ENCODE data around the gene ZSWIM5.
A peak's percentile ranks its signal among the peaks of the same experiment; 100 is the strongest.
"Not testable (repeated sequence)": the region's sequence is repeated elsewhere in the genome, so short reads cannot be mapped to it uniquely, and the experiment has no call there.

ZSWIM5 gene

DNA sequence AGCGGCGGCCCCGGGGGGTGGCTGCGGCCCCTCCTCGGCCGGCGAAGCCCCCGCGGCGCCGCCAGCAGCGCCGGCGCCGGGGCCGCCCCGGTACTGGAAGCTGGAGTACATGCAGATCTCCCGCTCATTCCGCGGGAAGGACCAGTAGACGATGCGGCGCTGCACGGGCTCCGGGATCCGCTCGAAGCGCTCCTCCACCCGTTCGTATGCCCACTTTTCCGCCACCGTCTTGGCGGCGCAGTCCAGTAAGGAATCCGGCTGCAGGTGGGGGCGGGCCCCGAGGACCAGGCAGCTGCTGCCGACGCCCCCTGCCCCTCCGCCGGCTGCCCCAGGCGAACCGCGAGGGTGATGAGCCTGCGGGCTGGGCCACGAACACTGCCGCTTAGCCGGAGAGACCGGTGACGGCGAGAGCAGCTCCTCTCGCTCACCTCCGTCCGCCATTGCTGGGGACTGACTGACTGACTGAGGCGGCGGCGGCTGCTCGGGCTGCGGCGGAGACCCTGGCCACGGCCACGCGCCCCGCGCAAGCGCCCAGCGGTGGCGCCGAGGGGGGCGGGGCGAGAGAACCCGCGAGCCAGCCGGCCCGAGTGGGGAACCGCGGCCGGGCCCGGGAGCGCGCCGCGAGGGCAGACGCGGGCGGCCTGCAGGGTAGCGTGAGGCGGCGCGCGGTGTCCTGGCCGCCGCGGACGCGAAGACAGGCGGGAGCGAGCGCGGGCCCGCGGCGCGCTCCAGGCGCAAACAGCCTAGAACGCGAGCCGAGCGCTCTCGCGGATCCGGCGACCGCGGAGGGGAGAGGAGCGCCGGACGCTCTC is at the start of gene ZSWIM5:
Gene ZSWIM5, minus strand, starts transcription at position 696 of the 812 bp plus-strand sequence. Its CDS starts 255 bp downstream, at position 441.
- TF ChIP-seq, protein P1, sequence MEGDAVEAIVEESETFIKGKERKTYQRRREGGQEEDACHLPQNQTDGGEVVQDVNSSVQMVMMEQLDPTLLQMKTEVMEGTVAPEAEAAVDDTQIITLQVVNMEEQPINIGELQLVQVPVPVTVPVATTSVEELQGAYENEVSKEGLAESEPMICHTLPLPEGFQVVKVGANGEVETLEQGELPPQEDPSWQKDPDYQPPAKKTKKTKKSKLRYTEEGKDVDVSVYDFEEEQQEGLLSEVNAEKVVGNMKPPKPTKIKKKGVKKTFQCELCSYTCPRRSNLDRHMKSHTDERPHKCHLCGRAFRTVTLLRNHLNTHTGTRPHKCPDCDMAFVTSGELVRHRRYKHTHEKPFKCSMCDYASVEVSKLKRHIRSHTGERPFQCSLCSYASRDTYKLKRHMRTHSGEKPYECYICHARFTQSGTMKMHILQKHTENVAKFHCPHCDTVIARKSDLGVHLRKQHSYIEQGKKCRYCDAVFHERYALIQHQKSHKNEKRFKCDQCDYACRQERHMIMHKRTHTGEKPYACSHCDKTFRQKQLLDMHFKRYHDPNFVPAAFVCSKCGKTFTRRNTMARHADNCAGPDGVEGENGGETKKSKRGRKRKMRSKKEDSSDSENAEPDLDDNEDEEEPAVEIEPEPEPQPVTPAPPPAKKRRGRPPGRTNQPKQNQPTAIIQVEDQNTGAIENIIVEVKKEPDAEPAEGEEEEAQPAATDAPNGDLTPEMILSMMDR (IDR thresholded peaks at IDR 0.05; ENCODE audit: extremely low read depth, missing control alignments) = no peak
- peak; percentile 86 for DNase-seq (ENCODE audit: low spot score)

DNA sequence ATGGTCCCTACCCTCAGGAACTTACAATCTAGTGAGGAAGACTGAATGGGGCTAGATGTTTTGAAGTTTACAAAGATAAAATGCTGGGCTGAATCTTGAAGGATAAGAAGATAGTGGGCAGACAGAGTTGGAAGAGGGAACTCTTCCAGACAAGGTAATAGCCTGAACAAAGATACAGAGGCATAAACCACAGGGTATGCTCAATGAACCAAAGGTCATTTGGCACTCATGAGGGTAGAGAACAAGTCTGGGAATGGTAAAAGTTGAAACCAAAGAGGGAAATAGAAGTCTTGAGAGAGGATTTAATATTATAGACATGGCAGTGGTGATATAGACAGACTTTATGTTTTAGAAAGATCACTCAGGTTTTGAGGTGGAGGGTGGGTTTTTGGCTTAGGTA is 48.1 kb upstream of the ZSWIM5 start:
- TF ChIP-seq, protein P1 (IDR thresholded peaks at IDR 0.05; ENCODE audit: extremely low read depth, missing control alignments) = no peak
- DNase-seq (ENCODE audit: low spot score) = no peak

DNA sequence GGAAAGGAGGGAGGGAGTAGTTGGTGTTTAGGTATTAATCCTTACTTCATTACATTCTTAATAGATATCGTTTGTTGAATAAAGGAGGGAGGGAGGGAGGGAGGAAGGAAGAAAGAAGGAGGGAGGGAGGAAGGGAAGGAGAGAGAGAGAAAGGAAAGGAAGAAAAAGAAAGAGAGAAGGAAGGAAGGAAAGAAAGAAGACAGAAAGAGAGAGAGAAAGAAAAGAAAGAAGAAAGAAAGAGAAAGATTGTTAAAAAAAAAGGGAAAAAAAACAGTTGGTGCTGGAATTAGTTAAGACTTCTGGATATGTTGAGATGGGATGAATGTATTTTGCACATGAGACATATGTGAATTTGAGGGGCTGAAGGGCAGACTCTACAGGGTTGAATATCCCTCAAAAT is 44.1 kb upstream of the ZSWIM5 start:
- no peak for DNase-seq (ENCODE audit: low spot score)
- TF ChIP-seq, protein P1 (IDR thresholded peaks at IDR 0.05; ENCODE audit: extremely low read depth, missing control alignments) = no peak

DNA sequence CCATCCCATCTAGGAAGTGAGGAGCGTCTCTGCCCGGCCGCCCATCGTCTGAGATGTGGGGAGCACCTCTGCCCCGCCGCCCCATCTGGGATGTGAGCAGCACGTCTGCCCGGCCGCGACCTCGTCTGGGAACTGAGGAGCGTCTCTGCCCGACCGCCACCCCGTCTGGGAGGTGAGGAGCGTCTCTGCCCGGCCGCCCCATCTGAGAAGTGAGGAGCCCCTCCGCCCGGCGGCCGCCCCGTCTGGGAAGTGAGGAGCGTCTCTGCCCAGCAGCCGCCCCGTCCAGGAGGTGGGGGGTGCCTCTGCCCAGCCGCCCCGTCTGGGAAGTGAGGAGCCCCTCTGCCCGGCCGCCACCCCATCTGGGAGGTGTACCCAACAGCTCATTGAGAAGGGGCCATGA is 41.6 kb upstream of the ZSWIM5 start:
- not testable (repeated sequence) for DNase-seq (ENCODE audit: low spot score)

DNA sequence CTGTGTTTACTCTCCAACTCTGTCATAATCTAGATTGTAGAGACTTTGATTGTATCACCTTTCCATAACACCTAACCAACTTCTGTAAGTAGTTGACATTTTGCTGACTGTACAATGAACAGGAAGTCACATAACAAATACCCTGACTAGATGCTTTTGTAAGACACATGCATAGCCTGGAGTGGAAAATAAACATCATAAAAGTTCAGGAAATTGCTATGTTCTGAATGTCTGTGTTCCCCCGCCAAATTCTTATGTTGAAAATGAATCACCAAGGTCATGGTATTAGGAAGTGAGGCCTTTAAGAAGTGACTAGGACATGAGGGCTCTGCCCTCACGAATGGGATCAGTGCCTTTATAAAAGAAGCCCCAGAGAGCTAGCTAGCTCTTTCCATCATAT is 40.4 kb upstream of the ZSWIM5 start:
- DNase-seq (ENCODE audit: low spot score) = no peak

DNA sequence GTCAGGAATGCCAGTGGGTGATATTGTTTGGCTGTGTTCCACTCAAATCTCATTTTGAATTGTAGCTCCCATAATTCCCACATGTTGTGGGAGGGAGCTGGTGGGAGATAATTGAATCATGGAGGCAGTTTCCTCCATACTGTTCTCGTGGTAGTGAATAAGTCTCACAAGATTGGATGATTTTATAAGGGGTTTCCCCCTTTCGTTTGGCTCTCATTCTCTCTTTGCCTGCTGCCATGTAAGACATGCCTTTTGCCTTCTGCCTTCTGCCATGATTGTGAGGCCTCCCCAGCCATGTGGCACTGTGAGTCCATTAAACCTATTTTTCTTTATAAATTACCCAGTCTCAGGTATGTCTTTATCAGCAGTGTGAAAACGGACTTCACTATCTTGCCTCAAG is 40.0 kb upstream of the ZSWIM5 start:
- DNase-seq (ENCODE audit: low spot score) = not testable (repeated sequence)

More for the DNA sequence above, 40.4 kb upstream of the ZSWIM5 start:
- TF ChIP-seq, protein P1 (IDR thresholded peaks at IDR 0.05; ENCODE audit: extremely low read depth, missing control alignments) = no peak

DNA sequence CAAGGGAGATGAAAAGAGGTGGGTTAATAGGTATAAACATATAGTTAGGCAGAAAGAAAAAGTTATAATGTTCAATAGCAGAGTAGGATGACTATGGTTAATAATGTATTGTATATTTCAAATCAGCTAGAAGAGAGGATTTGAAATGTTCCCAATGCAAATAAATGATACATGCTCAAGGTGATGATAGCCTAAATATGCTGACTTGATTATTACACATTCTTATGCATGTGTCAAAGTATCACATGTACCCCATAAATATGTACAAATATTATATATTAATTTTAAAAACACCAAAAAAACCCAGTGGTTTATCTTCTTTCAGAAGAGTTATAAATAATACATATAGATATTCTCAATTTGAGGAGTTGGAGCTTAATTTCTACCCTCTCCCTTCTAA is 38.3 kb upstream of the ZSWIM5 start:
- TF ChIP-seq, protein P1 (IDR thresholded peaks at IDR 0.05; ENCODE audit: extremely low read depth, missing control alignments) = no peak
- DNase-seq (ENCODE audit: low spot score) = no peak

DNA sequence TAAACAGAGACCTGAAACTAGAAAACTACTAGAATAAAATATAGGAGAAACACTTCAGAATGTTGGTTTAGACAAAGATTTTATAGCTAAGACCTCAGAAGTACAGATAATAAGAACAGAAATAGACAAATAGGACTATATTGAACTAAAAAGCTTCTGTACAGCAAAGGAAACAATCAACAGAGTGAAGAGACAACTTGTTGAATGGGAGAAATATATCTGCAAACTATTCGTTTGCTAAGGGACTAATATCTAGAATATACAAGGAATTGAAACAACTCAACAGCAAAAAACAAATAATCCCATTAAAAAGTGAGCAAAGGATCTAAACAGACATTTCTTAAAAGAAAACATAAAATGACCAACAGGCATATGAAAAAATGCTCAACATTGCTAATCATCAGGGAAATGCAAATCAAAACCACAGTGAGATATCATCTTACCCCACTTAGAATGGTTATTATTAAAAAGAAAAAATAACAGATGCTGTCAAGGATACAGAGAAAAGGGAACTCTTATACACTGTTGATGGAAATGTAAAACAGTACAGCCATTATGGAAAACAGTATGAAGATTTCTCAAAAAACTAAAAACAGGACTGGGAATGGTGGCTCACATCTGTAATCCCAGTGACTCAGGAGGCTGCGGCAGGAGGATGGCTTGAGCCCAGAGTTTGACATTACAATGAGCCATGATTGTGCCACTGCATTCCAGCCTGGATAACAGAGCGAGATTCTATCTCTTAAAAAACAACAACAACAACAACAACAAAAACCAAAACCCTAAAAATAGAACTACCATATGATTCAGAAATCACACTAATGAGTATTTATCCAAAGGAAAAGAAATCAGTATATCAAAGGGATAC is 37.3 kb upstream of the ZSWIM5 start:
- DNase-seq (ENCODE audit: low spot score) = no peak
- TF ChIP-seq, protein P1 (IDR thresholded peaks at IDR 0.05; ENCODE audit: extremely low read depth, missing control alignments) = no peak

Measured in GM20000 (cell line).